ENCODE results near the gene MYL10. TPM values are rescaled to one million over a fixed set of nuclear protein-coding genes. Genes with fewer than 3 reads are reported as not detected.

Gene MYL10
- total RNA-seq, 1 donor from 2014 or later, result not detected

Other genes with a start within 250 kb of the MYL10 start
- gene CUX1, start 188.3 kb upstream of the MYL10 start, total RNA-seq, result 26.1 and 26.9 TPM in 2 replicates